Activated T-helper 2 cell treated with anti-CD3 and anti-CD28 coated beads, Interferon-gamma antibody, Interleukin-2, Interleukin-4, amounts not matched to agents 10 μg/mL and 5 μg/mL and 100 μg/mL, durations not matched to agents 14 hours and 24 hours and 36 hours (primary cell): ENCODE results near the gene COG5. TPM values are rescaled to one million over a fixed set of nuclear protein-coding genes. Genes with fewer than 3 reads are reported as not detected.

Experiments used
- DNase-seq: peaks from one replicate; pipeline ENCODE4 v3.0.0; 2021; ENCODE audit warnings: low spot score
- H3K27ac Mint-ChIP-seq: one replicate; pipeline ENCODE4 v1.8.0; 2021; ENCODE audit warnings: mixed read lengths
- H3K27me3 Mint-ChIP-seq: one replicate; pipeline ENCODE4 v1.8.0; 2021; ENCODE audit warnings: low read depth, mixed read lengths
- H3K36me3 Mint-ChIP-seq: one replicate; pipeline ENCODE4 v1.8.0; 2021; ENCODE audit warnings: low read depth, mixed read lengths
- H3K4me1 Mint-ChIP-seq: one replicate; pipeline ENCODE4 v1.8.0; 2021; ENCODE audit warnings: low read depth, mixed read lengths
- H3K4me3 Mint-ChIP-seq: one replicate; pipeline ENCODE4 v1.8.0; 2021; ENCODE audit warnings: low read depth, mild to moderate bottlenecking, moderate library complexity, mixed read lengths
- H3K9me3 Mint-ChIP-seq: one replicate; pipeline ENCODE4 v1.8.0; 2021; ENCODE audit warnings: mixed read lengths
- intact Hi-C: fragments of 100-400 bp; cut with micrococcal nuclease; formaldehyde crosslinking; loops from one replicate; pipeline ENCODE4 v1.15.1; 2023
- total RNA-seq: library from RNA; stranded (reverse); gene quantifications from 2 replicates; pipeline ENCODE4 v1.2.3, GENCODE V29; 2022

The COG5 gene
- total RNA-seq, 1 donor from 2014 or later, result 35.2 TPM

DNA sequence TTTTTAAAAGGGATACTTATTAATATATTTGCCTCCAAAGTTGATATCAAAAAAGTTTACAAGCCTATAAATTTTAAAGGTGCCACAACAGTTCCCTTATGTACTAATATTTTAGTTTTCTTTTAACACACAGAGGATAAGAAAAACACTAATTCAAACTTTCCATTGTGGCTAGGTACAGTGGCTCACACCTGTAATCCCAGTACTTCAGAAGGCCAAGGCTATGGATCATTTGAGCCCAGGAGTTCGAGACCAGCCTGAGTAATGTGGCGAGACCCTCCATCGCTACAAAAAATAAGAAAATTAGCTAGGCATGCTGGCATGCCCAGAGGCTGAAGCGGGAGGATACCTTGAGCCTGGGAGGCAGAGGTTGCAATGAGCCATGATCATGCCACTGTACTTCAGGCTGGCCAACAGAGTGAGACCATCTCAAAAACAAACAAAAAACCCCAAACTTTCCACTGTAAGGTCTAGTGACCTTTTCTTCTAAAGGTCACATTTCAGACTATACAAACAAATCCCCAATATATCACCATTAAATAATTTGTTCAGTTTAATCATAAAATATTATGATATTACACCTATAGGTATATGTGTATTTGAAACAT is 287.4 kb downstream of the COG5 start:
- no peaks in the 10 kb centered on the region for H3K9me3 Mint-ChIP-seq
- DNase-seq, result no peak
- intact Hi-C loops, result no loop called here
- H3K27me3 Mint-ChIP-seq, result no peaks in the 10 kb centered on the region
- H3K27ac Mint-ChIP-seq, result no peak overlapping the region
- H3K4me1 Mint-ChIP-seq, result peaks cover 3% of the 10 kb centered on the region
- peaks cover 3% of the 10 kb centered on the region for H3K36me3 Mint-ChIP-seq
- H3K4me3 Mint-ChIP-seq, result no peak overlapping the region

DNA sequence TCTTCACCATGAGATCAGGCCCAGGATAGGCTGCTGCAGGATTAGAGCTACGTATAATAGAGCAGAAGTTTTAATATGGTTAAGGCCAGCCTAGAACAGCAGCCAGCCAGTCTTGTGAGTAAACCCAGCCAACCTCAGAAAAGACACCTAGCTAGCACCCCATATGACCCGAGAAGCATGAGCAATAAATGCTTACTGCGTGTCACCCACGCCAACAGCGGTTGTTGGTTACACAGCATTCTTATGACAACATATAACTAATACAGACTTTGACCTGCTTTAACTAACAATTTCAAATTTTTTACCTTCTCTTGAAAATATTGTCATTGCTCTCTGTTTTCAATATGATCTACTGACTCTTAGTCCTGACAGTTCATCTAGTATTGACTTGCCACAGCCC is 289.2 kb downstream of the COG5 start:
- no peaks in the 10 kb centered on the region for H3K9me3 Mint-ChIP-seq
- H3K27ac Mint-ChIP-seq, result no peak overlapping the region
- intact Hi-C loops, result no loop called here
- DNase-seq, result no peak
- H3K27me3 Mint-ChIP-seq, result no peaks in the 10 kb centered on the region
- H3K4me1 Mint-ChIP-seq, result peaks cover 3% of the 10 kb centered on the region
- H3K4me3 Mint-ChIP-seq, result no peak overlapping the region
- peaks cover 7% of the 10 kb centered on the region for H3K36me3 Mint-ChIP-seq

DNA sequence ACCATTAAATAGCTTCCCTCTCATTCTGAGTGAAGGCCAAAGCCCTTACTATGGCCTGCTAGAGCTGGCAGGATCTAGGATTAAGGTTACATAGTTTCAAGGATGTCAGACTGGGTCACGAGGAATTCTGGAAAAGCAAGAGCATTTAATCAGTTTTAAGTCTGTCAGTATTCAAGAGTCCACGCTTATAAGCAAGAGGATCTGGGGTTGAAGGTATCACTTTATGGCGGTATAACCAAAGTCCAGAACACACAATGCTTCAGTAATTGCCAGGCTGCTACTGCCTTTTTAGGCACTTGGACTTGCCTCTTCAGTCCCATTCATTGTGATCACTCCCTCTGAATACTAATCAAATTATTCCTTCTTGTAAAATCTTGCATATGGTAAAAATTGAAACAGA is 293.9 kb downstream of the COG5 start:
- no peak for DNase-seq
- no peak overlapping the region for H3K27ac Mint-ChIP-seq
- no peaks in the 10 kb centered on the region for H3K4me1 Mint-ChIP-seq
- intact Hi-C loops, result no loop called here
- H3K9me3 Mint-ChIP-seq, result no peaks in the 10 kb centered on the region
- peaks cover 5% of the 10 kb centered on the region for H3K36me3 Mint-ChIP-seq
- H3K27me3 Mint-ChIP-seq, result no peaks in the 10 kb centered on the region
- no peak overlapping the region for H3K4me3 Mint-ChIP-seq

DNA sequence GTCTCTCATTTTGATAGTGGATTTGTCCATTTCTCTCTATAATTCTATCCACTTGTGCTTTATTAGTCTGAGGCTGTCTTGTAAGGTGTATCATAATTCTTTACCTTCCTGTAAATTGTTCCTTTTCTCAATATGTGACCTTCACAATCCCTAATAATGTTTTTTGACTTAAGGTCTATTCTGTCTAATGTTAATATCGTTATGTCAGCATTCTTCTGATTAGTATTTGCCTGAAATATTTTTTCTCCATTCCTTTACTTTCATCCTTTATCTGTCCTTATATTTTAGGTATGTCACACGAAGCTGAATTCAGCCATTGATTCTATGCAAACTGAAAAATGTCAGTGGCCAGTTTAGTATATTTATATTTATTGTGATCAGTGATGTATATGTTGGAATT is 295.1 kb downstream of the COG5 start:
- intact Hi-C loops, result no loop called here
- no peak for DNase-seq
- Mint-ChIP-seq H3K4me3 (no peak overlapping the region), H3K36me3 (peaks cover 5% of the 10 kb centered on the region), H3K27ac (no peak overlapping the region), H3K4me1 (no peaks in the 10 kb centered on the region), H3K27me3 (no peaks in the 10 kb centered on the region), H3K9me3 (no peaks in the 10 kb centered on the region)

DNA sequence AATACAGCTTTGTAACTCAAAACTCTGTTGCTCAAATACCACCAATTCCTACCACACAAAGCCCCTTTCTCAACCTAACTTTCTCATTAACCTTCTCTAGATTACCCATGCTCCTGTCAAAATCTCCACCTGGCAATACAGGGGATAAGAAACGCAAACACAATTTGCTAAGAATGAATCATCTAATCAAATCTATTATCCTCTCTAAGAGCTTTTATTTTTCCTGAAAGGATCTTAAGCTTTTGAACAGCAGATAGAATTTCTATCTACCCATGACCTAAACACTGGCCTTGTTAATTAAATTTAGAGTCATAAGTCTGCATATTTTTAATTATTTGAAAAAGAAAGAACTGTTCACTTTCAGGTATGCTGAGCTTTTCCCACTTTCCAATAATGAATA is 296.6 kb downstream of the COG5 start:
- H3K9me3 Mint-ChIP-seq, result no peaks in the 10 kb centered on the region
- H3K27me3 Mint-ChIP-seq, result no peaks in the 10 kb centered on the region
- H3K27ac Mint-ChIP-seq, result no peak overlapping the region
- no peaks in the 10 kb centered on the region for H3K4me1 Mint-ChIP-seq
- intact Hi-C loops, result no loop called here
- no peak for DNase-seq
- H3K4me3 Mint-ChIP-seq, result no peak overlapping the region
- peaks cover 5% of the 10 kb centered on the region for H3K36me3 Mint-ChIP-seq

DNA sequence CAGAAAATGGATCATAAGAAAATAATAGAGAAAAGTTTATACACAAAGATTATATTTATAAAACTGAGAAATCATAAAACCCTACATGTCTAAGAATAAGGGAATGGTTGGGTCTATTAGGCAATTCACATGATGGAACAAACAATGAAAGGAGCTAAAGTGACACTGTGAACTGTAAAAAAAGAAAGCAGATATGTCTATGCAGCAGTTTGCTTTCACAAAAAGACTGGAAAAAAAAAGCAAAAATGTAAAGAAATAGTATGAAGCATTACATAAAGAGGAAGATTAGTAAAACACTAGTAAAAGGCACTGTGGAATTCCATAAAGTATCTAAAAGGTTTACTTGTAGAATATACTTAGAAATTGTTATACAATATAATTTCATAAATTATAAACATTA is 299.0 kb downstream of the COG5 start:
- no peaks in the 10 kb centered on the region for H3K4me1 Mint-ChIP-seq
- H3K27me3 Mint-ChIP-seq, result no peaks in the 10 kb centered on the region
- intact Hi-C loops, result no loop called here
- H3K4me3 Mint-ChIP-seq, result no peak overlapping the region
- no peaks in the 10 kb centered on the region for H3K9me3 Mint-ChIP-seq
- H3K36me3 Mint-ChIP-seq, result no peaks in the 10 kb centered on the region
- no peak for DNase-seq
- H3K27ac Mint-ChIP-seq, result no peak overlapping the region

DNA sequence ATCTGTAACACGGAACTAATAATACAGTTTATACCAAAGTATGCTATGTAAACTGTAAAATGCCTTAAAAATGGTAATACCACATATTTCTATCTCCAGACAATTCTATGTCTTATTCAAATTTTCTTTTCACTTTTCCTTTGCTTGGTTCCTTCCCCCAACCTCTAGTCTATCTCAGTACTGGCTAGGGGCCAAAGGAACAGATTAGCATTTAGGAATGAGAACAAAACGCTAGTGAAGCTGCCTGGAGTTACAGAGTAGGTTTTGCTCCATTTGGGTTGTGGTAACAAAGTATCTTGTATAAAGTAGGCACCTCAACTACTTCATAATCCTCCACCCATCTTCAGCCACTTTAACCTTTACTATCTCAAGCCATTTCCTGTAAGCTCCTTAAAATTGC is 300.9 kb downstream of the COG5 start:
- no peak overlapping the region for H3K27ac Mint-ChIP-seq
- DNase-seq, result no peak
- H3K36me3 Mint-ChIP-seq, result no peaks in the 10 kb centered on the region
- no peaks in the 10 kb centered on the region for H3K4me1 Mint-ChIP-seq
- no peak overlapping the region for H3K4me3 Mint-ChIP-seq
- no peaks in the 10 kb centered on the region for H3K9me3 Mint-ChIP-seq
- no peaks in the 10 kb centered on the region for H3K27me3 Mint-ChIP-seq
- intact Hi-C loops, result no loop called here

DNA sequence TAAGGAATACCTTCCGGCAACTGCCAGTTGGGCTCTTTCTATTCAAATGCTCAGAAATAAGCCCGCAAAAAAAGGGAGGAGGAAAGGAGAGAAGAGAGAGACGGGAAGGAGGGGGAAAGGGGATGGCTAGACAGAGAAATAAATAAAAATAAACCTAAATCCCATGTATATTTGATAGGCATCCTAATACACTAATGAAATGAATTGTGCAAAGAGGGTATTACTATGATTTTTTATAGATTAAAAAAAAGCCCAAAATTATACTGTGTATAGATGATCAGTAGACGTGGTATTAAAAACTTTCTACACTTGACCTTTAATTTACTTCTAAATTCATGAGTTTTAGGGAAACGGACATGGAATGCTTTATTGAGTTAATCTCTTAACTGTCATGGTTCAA is 305.0 kb downstream of the COG5 start:
- Mint-ChIP-seq H3K4me3 (no peak overlapping the region), H3K27me3 (no peaks in the 10 kb centered on the region), H3K9me3 (no peaks in the 10 kb centered on the region), H3K4me1 (no peaks in the 10 kb centered on the region), H3K36me3 (no peaks in the 10 kb centered on the region), H3K27ac (no peak overlapping the region)
- DNase-seq, result no peak
- intact Hi-C loops, result no loop called here

DNA sequence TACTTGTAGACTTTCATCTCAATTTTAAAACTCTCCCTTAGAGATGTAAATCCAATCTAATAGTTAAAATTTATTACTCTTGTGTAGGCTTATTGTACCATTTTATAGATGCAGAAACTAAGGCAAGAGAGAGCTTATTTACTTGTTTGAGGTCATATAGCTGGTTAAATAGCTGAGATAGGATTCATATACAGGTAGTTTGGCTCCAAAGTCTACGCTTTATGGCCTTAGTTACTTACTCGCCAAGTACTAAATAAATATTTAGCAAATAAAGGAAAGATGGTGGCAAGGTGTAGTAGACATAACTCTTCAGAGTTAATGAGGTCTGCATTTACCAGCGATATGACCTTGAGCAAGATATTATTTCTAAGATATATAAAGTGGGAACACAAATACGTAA is 308.1 kb downstream of the COG5 start:
- Mint-ChIP-seq H3K36me3 (no peaks in the 10 kb centered on the region), H3K9me3 (no peaks in the 10 kb centered on the region), H3K27ac (no peak overlapping the region), H3K4me3 (no peak overlapping the region), H3K4me1 (no peaks in the 10 kb centered on the region), H3K27me3 (no peaks in the 10 kb centered on the region)
- intact Hi-C loops, result no loop called here
- DNase-seq, result no peak

DNA sequence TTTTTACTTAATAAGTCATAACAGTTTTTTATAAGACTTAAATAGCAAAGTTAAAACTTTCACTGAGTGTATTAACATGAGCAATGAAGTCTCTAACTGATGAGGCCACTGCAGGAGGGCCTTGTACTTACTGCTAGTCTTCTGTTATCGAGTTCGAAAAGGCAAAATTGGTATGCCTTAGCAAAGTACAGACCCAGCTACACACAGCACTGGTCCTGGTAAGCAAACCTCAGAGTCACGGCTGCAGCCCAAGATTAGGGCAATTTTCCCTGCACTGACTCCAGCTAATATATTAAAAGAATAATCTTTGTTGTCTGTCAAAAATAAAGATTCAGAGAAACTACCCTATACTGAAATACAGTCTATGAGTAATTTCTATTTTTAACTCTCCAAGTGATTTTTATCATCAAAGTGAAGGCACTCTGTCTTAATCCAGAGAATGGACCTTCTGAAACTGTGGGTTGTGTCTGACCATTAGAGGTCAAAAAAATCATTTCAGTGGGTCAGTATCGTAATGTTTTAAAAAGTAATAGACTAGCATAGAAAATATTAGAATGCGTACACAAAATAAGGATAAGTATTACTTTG is 309.2 kb downstream of the COG5 start:
- Mint-ChIP-seq H3K36me3 (no peaks in the 10 kb centered on the region), H3K4me1 (no peaks in the 10 kb centered on the region), H3K9me3 (no peaks in the 10 kb centered on the region), H3K4me3 (no peak overlapping the region), H3K27ac (no peak overlapping the region), H3K27me3 (no peaks in the 10 kb centered on the region)
- intact Hi-C loops, result no loop called here
- DNase-seq, result no peak

DNA sequence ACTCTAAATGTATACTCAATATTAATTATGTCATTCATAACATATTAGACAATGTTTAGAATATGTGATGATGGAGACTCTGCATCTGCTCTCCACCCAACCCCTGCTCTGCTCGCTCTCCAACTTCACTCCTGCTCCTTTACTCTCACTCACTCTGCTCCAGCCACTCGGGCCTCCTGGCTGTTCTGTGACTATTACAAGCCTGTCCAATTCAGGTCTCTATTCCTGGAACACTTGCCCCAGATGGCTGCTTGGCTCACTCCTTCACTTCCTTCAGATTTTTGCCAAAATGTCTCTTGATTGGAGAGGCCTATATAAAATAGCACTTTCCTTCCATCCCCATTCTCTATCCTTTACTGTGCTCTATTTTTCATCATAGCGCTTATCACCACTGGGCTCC is 310.1 kb downstream of the COG5 start:
- no peaks in the 10 kb centered on the region for H3K4me1 Mint-ChIP-seq
- H3K36me3 Mint-ChIP-seq, result peaks cover under 1% of the 10 kb centered on the region
- intact Hi-C loops, result no loop called here
- DNase-seq, result no peak
- no peaks in the 10 kb centered on the region for H3K9me3 Mint-ChIP-seq
- H3K27me3 Mint-ChIP-seq, result no peaks in the 10 kb centered on the region
- H3K4me3 Mint-ChIP-seq, result no peak overlapping the region
- no peak overlapping the region for H3K27ac Mint-ChIP-seq

DNA sequence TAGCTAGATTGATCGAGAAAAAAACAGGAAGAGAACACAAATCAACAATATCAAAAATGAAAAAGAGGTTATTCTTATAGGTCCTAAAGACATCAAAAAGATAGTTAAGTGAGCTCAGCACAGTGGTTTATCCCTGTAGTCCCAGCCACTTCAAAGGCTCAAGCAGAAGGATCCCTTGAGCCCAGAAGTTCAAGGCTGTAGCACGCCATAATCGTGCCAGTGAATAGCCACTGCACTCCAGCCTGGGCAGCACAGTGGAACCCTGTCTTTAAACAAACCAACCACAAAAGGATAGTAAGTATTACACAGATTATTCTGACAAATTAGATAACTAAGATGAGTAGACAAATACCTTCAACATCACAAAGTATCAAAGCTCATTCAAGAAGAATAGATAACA is 311.8 kb downstream of the COG5 start:
- Mint-ChIP-seq H3K36me3 (peaks cover 12% of the 10 kb centered on the region), H3K4me3 (no peak overlapping the region), H3K27me3 (no peaks in the 10 kb centered on the region), H3K9me3 (no peaks in the 10 kb centered on the region), H3K4me1 (no peaks in the 10 kb centered on the region), H3K27ac (no peak overlapping the region)
- DNase-seq, result no peak
- intact Hi-C loops, result no loop called here

DNA sequence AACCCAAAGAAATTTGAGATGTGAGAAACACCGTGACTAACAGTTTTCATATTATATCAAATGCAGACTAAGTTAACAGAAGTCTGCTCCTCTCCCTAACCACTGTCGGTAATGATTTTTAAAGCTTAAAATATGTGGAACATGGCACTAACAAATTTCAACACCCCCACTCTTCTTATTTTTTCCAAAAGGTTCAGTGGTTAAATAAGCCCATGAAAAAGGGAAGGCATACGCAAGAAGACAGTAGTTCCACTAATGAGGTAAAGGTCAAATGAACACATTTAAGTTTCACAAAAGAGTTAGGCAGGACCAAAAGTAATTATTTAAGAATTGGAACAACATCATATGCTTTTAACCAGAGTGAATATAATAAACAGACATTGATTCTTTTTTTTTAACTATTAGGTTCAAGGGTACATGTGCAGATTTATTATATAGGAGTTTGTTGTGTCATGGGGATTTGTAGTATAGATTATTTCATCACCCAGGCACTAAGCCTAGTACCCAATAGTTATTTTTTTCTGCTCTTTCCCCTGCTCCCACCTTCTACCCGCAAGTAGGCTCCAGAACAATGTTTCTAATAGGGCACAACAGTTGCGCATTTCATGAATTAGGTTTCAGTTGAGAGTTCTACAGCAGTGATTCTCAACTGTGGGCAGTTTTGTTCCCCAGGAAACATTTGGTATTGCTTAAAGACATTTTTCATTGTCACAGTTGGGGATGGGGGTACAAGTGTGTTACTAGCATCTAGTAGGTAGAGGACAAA is 315.0 kb downstream of the COG5 start:
- Mint-ChIP-seq H3K27me3 (no peaks in the 10 kb centered on the region), H3K27ac (no peak overlapping the region), H3K9me3 (peaks cover 12% of the 10 kb centered on the region), H3K4me1 (no peaks in the 10 kb centered on the region), H3K36me3 (peaks cover 40% of the 10 kb centered on the region), H3K4me3 (no peak overlapping the region)
- intact Hi-C loops, result no loop called here
- no peak for DNase-seq
